Measurements from ENCODE around the gene MME.

DNA sequence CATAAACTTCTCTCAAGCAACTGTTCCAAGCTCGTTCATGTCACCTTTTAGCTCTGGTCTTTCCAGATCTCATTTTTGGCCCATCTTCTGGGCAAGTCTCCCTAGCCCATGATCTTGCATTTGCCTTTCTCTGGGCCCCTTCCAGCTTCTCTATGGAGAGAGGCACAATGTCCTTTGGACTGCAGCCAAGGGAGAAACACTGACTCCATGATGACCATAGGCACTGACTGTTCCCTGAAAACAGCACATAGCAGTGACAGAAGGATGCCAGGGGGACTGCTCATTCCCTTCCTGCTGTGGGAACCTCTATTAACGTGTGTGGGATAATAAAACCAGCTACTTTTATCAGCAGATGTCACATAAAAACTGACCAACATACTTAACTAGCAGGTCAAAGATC, 153.1 kb downstream of the MME start:
- TF ChIP-seq, protein P1, sequence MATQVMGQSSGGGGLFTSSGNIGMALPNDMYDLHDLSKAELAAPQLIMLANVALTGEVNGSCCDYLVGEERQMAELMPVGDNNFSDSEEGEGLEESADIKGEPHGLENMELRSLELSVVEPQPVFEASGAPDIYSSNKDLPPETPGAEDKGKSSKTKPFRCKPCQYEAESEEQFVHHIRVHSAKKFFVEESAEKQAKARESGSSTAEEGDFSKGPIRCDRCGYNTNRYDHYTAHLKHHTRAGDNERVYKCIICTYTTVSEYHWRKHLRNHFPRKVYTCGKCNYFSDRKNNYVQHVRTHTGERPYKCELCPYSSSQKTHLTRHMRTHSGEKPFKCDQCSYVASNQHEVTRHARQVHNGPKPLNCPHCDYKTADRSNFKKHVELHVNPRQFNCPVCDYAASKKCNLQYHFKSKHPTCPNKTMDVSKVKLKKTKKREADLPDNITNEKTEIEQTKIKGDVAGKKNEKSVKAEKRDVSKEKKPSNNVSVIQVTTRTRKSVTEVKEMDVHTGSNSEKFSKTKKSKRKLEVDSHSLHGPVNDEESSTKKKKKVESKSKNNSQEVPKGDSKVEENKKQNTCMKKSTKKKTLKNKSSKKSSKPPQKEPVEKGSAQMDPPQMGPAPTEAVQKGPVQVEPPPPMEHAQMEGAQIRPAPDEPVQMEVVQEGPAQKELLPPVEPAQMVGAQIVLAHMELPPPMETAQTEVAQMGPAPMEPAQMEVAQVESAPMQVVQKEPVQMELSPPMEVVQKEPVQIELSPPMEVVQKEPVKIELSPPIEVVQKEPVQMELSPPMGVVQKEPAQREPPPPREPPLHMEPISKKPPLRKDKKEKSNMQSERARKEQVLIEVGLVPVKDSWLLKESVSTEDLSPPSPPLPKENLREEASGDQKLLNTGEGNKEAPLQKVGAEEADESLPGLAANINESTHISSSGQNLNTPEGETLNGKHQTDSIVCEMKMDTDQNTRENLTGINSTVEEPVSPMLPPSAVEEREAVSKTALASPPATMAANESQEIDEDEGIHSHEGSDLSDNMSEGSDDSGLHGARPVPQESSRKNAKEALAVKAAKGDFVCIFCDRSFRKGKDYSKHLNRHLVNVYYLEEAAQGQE (IDR thresholded peaks at IDR 0.05; ENCODE audit: low read depth, low read length): no peak
- TF ChIP-seq RFX5 (IDR thresholded peaks at IDR 0.05; ENCODE audit: low read depth, low read length): no peak

All from GM12878 (cell line).